ENCODE results near the gene LYPD4. TPM values are rescaled to one million over a fixed set of nuclear protein-coding genes. Genes with fewer than 3 reads are reported as not detected.

Gene LYPD4, protein sequence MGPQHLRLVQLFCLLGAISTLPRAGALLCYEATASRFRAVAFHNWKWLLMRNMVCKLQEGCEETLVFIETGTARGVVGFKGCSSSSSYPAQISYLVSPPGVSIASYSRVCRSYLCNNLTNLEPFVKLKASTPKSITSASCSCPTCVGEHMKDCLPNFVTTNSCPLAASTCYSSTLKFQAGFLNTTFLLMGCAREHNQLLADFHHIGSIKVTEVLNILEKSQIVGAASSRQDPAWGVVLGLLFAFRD
- polyA plus RNA-seq: not detected in 3 replicates
- polyA plus RNA-seq (2011; ENCODE audit: low read depth): not detected
- not detected in 2 replicates for polyA plus RNA-seq (2011; cell fraction: cytosol; rRNA removed)
- polyA plus RNA-seq (2011; cell fraction: nucleus; rRNA removed): not detected in 2 replicates
- polyA plus RNA-seq (2012; ENCODE audit: low replicate concordance): not detected in 2 replicates
- polyA minus RNA-seq: not detected in 3 replicates
- polyA minus RNA-seq (2011; cell fraction: cytosol; rRNA and poly(A)+ RNA removed): not detected
- polyA minus RNA-seq (2011; cell fraction: nucleus; rRNA and poly(A)+ RNA removed): not detected in 2 replicates

DNA sequence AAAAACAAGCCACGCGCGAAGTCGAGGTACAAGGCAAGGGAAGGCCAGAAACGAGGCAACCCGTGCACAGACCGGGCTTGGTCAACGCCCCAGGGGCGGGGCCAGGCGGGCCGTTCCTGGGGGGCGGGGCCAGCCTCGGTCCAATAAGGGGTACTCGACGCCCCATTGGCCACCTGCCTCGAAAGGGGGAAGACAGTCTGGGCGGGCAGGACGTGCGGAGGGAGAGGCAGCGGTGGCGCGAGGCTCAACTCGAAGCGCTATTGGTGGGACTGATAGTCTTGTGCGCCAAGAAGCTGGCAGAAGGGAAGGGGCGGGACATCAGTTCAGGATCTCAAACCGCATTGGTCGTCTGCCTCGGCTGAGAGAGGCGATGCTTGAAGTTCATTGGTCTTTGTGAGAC is at the start of gene LYPD4:
Gene LYPD4, minus strand, starts transcription at position 83 of the 400 bp plus-strand sequence. CDS start 5,398 bp downstream, outside the sequence.
- H4K20me1 ChIP-seq (ENCODE audit: control insufficient read depth, extremely low read depth, insufficient read depth, low read length): no peaks in the 10 kb centered on the region
- H3K36me3 ChIP-seq (ENCODE audit: control insufficient read depth in 2 of 2, extremely low read depth in 1 of 2, insufficient read depth in 2 of 2, low read length in 2 of 2): no peaks in the 10 kb centered on the region
- H3K9me3 ChIP-seq (ENCODE audit: control insufficient read depth, low read depth, low read length): no peaks in the 10 kb centered on the region
- dilution Hi-C loops (cut with MboI; ENCODE audit: extremely low pct_ligation_motif_present, low sequenced_read_pairs): no loop called here
- DNase-seq (ENCODE audit: low read depth, low spot score) (no peak), FAIRE-seq (no peak)
- no peaks in the 10 kb centered on the region for H3K79me2 ChIP-seq (ENCODE audit: control insufficient read depth, insufficient read depth, low read length)
- no peak within 1 kb of the TSS for H3K4me3 ChIP-seq (ENCODE audit: control insufficient read depth in 2 of 3, extremely low read depth in 1 of 3, insufficient read depth in 2 of 3, low read depth in 1 of 3, low read length in 3 of 3)
- H3K9ac ChIP-seq (ENCODE audit: control insufficient read depth, extremely low read depth, insufficient read depth, low read length): no peak within 1 kb of the TSS
- no peaks in the 10 kb centered on the region for H3K9me1 ChIP-seq (ENCODE audit: control insufficient read depth, extremely low read depth, insufficient read depth, low read length)
- H3K4me1 ChIP-seq (ENCODE audit: control insufficient read depth, extremely low read depth, insufficient read depth, low read length): no peaks in the 10 kb centered on the region
- no peak within 1 kb of the TSS for H3K4me2 ChIP-seq (ENCODE audit: control insufficient read depth, extremely low read depth, insufficient read depth, low read depth, low read length)
- TF ChIP-seq EZH2 (IDR thresholded peaks at IDR 0.05; ENCODE audit: low read length): no peak
- no peak for TF ChIP-seq CTCF (optimal IDR thresholded peaks at IDR 0.05 in 1 of 3, IDR thresholded peaks at IDR 0.05 in 1 of 3, conservative IDR thresholded peaks at IDR 0.05 in 1 of 3; ENCODE audit: extremely low read depth in 1 of 3, insufficient read depth in 2 of 3, low read length in 3 of 3)
- no peak within 1 kb of the TSS for H3K27ac ChIP-seq (ENCODE audit: control insufficient read depth, insufficient read depth, low read length)
- no peak within 1 kb of the TSS for H2AFZ ChIP-seq (ENCODE audit: control insufficient read depth, low read length)
- no peaks in the 10 kb centered on the region for H3K27me3 ChIP-seq (ENCODE audit: control insufficient read depth, extremely low read depth, insufficient read depth, low read length)

GRCh38 chr19:41893899-41894298 is 49.4 kb upstream of the LYPD4 start:
- Histone ChIP-seq H2AFZ (ENCODE audit: control insufficient read depth, low read length) (no peak overlapping the region), H3K36me3 (ENCODE audit: control insufficient read depth in 2 of 2, extremely low read depth in 1 of 2, insufficient read depth in 2 of 2, low read length in 2 of 2) (peaks cover 35 to 51% of the 10 kb centered on the region in 2 experiments), H3K4me2 (ENCODE audit: control insufficient read depth, extremely low read depth, insufficient read depth, low read depth, low read length) (no peak overlapping the region), H3K27me3 (ENCODE audit: control insufficient read depth, extremely low read depth, insufficient read depth, low read length) (no peaks in the 10 kb centered on the region), H3K4me3 (ENCODE audit: control insufficient read depth in 2 of 3, extremely low read depth in 1 of 3, insufficient read depth in 2 of 3, low read depth in 1 of 3, low read length in 3 of 3) (no peak overlapping the region), H4K20me1 (ENCODE audit: control insufficient read depth, extremely low read depth, insufficient read depth, low read length) (no peaks in the 10 kb centered on the region), H3K9ac (ENCODE audit: control insufficient read depth, extremely low read depth, insufficient read depth, low read length) (no peak overlapping the region), H3K4me1 (ENCODE audit: control insufficient read depth, extremely low read depth, insufficient read depth, low read length) (no peaks in the 10 kb centered on the region), H3K27ac (ENCODE audit: control insufficient read depth, insufficient read depth, low read length) (no peak overlapping the region), H3K9me1 (ENCODE audit: control insufficient read depth, extremely low read depth, insufficient read depth, low read length) (no peaks in the 10 kb centered on the region), H3K9me3 (ENCODE audit: control insufficient read depth, low read depth, low read length) (no peaks in the 10 kb centered on the region), H3K79me2 (ENCODE audit: control insufficient read depth, insufficient read depth, low read length) (peaks cover 17% of the 10 kb centered on the region)
- dilution Hi-C loops (cut with MboI; ENCODE audit: extremely low pct_ligation_motif_present, low sequenced_read_pairs): no loop called here
- DNase-seq (ENCODE audit: low read depth, low spot score): no peak
- no peak for FAIRE-seq
- TF ChIP-seq CTCF (optimal IDR thresholded peaks at IDR 0.05 in 1 of 3, IDR thresholded peaks at IDR 0.05 in 1 of 3, conservative IDR thresholded peaks at IDR 0.05 in 1 of 3; ENCODE audit: extremely low read depth in 1 of 3, insufficient read depth in 2 of 3, low read length in 3 of 3) (peak in 1 of 3 experiments; percentile 19), EZH2 (IDR thresholded peaks at IDR 0.05; ENCODE audit: low read length) (no peak)
